Astrocyte of the spinal cord (primary cell): ENCODE results near the gene RAB38.

Source experiments
- DNase-seq: peaks from one replicate; pipeline ENCODE4 v3.0.0; 2011; ENCODE audit warnings: low read depth, low spot score
- H3K4me3 ChIP-seq: 2 replicates; pipeline ENCODE4 v1.5.1; 2011; ENCODE audit warnings: low read depth, mild to moderate bottlenecking, low read length, moderate library complexity
- CTCF ChIP-seq: IDR thresholded peaks from 2 replicates; pipeline ENCODE4 v1.5.1; 2012; ENCODE audit warnings: low read depth, mild to moderate bottlenecking, low read length, inconsistent platforms
- in situ Hi-C: cut with HindIII; loops from 2 replicates; pipeline ENCODE4 v1.10.0; 2017; ENCODE audit warnings: low sequenced_read_pairs

Gene RAB38

GRCh38 chr11:88146106-88146505 lies 29.1 kb downstream of the RAB38 start:
- no peak for TF ChIP-seq CTCF
- DNase-seq = no peak
- in situ Hi-C loops = no loop called here
- H3K4me3 ChIP-seq = no peak overlapping the region

GRCh38 chr11:88139865-88140264 lies 35.4 kb downstream of the RAB38 start:
- no peak for TF ChIP-seq CTCF
- no peak for DNase-seq
- in situ Hi-C loops = no loop called here

GRCh38 chr11:88131764-88132470 lies 43.3 kb downstream of the RAB38 start:
- H3K4me3 ChIP-seq = no peak overlapping the region
- no peak for DNase-seq
- in situ Hi-C loops = no loop called here
- no peak for TF ChIP-seq CTCF

More at GRCh38 chr11:88139865-88140264, 35.4 kb downstream of the RAB38 start:
- H3K4me3 ChIP-seq = no peak overlapping the region

- H3K4me3 ChIP-seq = no peak overlapping the region
- in situ Hi-C loops = no loop called here
- TF ChIP-seq CTCF = no peak
- DNase-seq = no peak
These were observed 52.3 kb downstream of the RAB38 start for GRCh38 chr11:88122956-88123355.

- DNase-seq = no peak
- in situ Hi-C loops = no loop called here
- no peak overlapping the region for H3K4me3 ChIP-seq
- TF ChIP-seq CTCF = no peak
These were observed 55.7 kb downstream of the RAB38 start for GRCh38 chr11:88119561-88119960.

- TF ChIP-seq CTCF = no peak
- no peak for DNase-seq
- in situ Hi-C loops = no loop called here
- no peak overlapping the region for H3K4me3 ChIP-seq
These were observed 57.9 kb downstream of the RAB38 start for GRCh38 chr11:88117281-88117858.
